H9 (cell line): ENCODE measurements around the gene MORC2. TPM values are rescaled to one million over a fixed set of nuclear protein-coding genes. Genes with fewer than 3 reads are reported as not detected.

Source experiments
- DNase-seq: peaks from one replicate; pipeline ENCODE4 v3.0.0-alpha.2; 2017
- H2AFZ ChIP-seq: one replicate; pipeline ENCODE4 v1.6.1; 2013; ENCODE audit warnings: mild to moderate bottlenecking, low read length, control low read depth, moderate library complexity
- H2AK5ac ChIP-seq: 2 replicates; pipeline ENCODE4 v1.6.1; 2013; ENCODE audit warnings: low read length, control low read depth, mixed read lengths; ENCODE audit not compliant: insufficient read length
- H2BK120ac ChIP-seq: one replicate; pipeline ENCODE4 v1.6.1; 2013; ENCODE audit warnings: low read depth, mild to moderate bottlenecking, low read length, control low read depth, inconsistent platforms; ENCODE audit not compliant: poor library complexity, severe bottlenecking
- H2BK12ac ChIP-seq: 2 replicates; pipeline ENCODE4 v1.6.1; 2013; ENCODE audit warnings: low read length, control low read depth, mixed read lengths, low read depth; ENCODE audit not compliant: insufficient read length
- H2BK15ac ChIP-seq: 2 replicates; pipeline ENCODE4 v1.6.1; 2013; ENCODE audit warnings: low read depth, low read length, control low read depth
- H2BK20ac ChIP-seq: one replicate; pipeline ENCODE4 v1.6.1; 2013; ENCODE audit warnings: low read depth, mild to moderate bottlenecking, low read length, control low read depth, inconsistent platforms; ENCODE audit not compliant: poor library complexity, severe bottlenecking
- H2BK5ac ChIP-seq: 2 replicates; pipeline ENCODE4 v1.6.1; 2013; ENCODE audit warnings: low read length, control low read depth, mixed read lengths; ENCODE audit not compliant: insufficient read length
- H3K14ac ChIP-seq: 2 replicates; pipeline ENCODE4 v1.6.1; 2013; ENCODE audit warnings: low read length, control low read depth; ENCODE audit not compliant: insufficient read depth
- H3K18ac ChIP-seq: 2 replicates; pipeline ENCODE4 v1.6.1; 2013; ENCODE audit warnings: low read depth, mild to moderate bottlenecking, mixed read lengths, low read length, control low read depth; ENCODE audit not compliant: insufficient read length
- H3K23ac ChIP-seq: 2 replicates; pipeline ENCODE4 v1.6.1; 2013; ENCODE audit warnings: low read length, control low read depth, mixed read lengths, low read depth; ENCODE audit not compliant: insufficient read length
- H3K23me2 ChIP-seq: 2 replicates; pipeline ENCODE4 v1.6.1; 2013; ENCODE audit warnings: low read depth, mild to moderate bottlenecking, mixed read lengths, low read length, control low read depth; ENCODE audit not compliant: insufficient read length, poor library complexity, severe bottlenecking
- H3K27ac ChIP-seq: 2 replicates; pipeline ENCODE4 v1.5.1; 2013; ENCODE audit warnings: low read length, control low read depth, mixed read lengths, low read depth; ENCODE audit not compliant: insufficient read length
- H3K27me3 ChIP-seq: 2 replicates; pipeline ENCODE4 v1.6.1; 2013; ENCODE audit warnings: low read length, control low read depth, inconsistent platforms; ENCODE audit not compliant: insufficient read depth
- H3K4ac ChIP-seq: 2 replicates; pipeline ENCODE4 v1.6.1; 2013; ENCODE audit warnings: low read depth, mild to moderate bottlenecking, control low read depth, inconsistent platforms, low read length, moderate library complexity
- H3K4me1 ChIP-seq: 2 replicates; pipeline ENCODE4 v1.6.1; 2013; ENCODE audit warnings: low read length, control low read depth, inconsistent platforms; ENCODE audit not compliant: insufficient read depth
- H3K4me2 ChIP-seq: 2 replicates; pipeline ENCODE4 v1.6.1; 2013; ENCODE audit warnings: low read length, control low read depth, mixed read lengths; ENCODE audit not compliant: insufficient read length, insufficient read depth
- H3K56ac ChIP-seq: 2 replicates; pipeline ENCODE4 v1.6.1; 2013; ENCODE audit warnings: low read depth, mild to moderate bottlenecking, mixed read lengths, low read length, control low read depth; ENCODE audit not compliant: insufficient read length
- H3K79me1 ChIP-seq: 2 replicates; pipeline ENCODE4 v1.6.1; 2013; ENCODE audit warnings: low read depth, mild to moderate bottlenecking, moderate library complexity, low read length, control low read depth, inconsistent platforms; ENCODE audit not compliant: insufficient read depth, poor library complexity, severe bottlenecking
- H3K79me2 ChIP-seq: 2 replicates; pipeline ENCODE4 v1.6.1; 2013; ENCODE audit warnings: low read length, control low read depth, inconsistent platforms; ENCODE audit not compliant: insufficient read depth
- H3K9ac ChIP-seq: 2 replicates; pipeline ENCODE4 v1.6.1; 2013; ENCODE audit warnings: low read length, control low read depth, mixed read lengths; ENCODE audit not compliant: insufficient read length; ENCODE audit errors: extremely low read depth
- H3K9me3 ChIP-seq: one replicate; pipeline ENCODE4 v1.6.1; 2013; ENCODE audit warnings: low read depth, low read length, inconsistent platforms; ENCODE audit not compliant: control insufficient read depth
- H3T11ph ChIP-seq: one replicate; pipeline ENCODE4 v1.6.1; 2013; ENCODE audit warnings: mild to moderate bottlenecking, low read length, control low read depth, inconsistent platforms
- H4K20me1 ChIP-seq: one replicate; pipeline ENCODE4 v1.6.1; 2013; ENCODE audit not compliant: control insufficient read depth, insufficient read length, insufficient read depth
- H4K5ac ChIP-seq: 2 replicates; pipeline ENCODE4 v1.6.1; 2013; ENCODE audit warnings: low read depth, mild to moderate bottlenecking, mixed read lengths, low read length, control low read depth; ENCODE audit not compliant: insufficient read length
- H4K8ac ChIP-seq: replicated peaks from 2 replicates; pipeline ENCODE4 v1.6.1; 2013; ENCODE audit warnings: low read length, control low read depth, mixed read lengths, low read depth; ENCODE audit not compliant: insufficient read length
- H4K91ac ChIP-seq: 2 replicates; pipeline ENCODE4 v1.6.1; 2013; ENCODE audit warnings: low read depth, mild to moderate bottlenecking, moderate library complexity, mixed read lengths, low read length, control low read depth; ENCODE audit not compliant: insufficient read length
- H3K27ac Mint-ChIP-seq, 3 experiments: 2 replicates in 2 of 3; 3 replicates in 1 of 3; pipeline ENCODE4 v1.8.0; 2020 to 2021; ENCODE audit warnings: mixed read lengths in 3 of 3, mild to moderate bottlenecking in 1 of 3, moderate library complexity in 1 of 3
- H3K27me3 Mint-ChIP-seq: 2 replicates; pipeline ENCODE4 v1.8.0; 2021; ENCODE audit warnings: low read depth, mild to moderate bottlenecking, moderate library complexity, mixed read lengths
- H3K36me3 Mint-ChIP-seq, 3 experiments: 2 replicates in 2 of 3; 3 replicates in 1 of 3; pipeline ENCODE4 v1.8.0; 2020 to 2021; ENCODE audit warnings: low read depth in 3 of 3, mixed read lengths in 3 of 3; ENCODE audit not compliant: insufficient read depth in 1 of 3
- H3K4me1 Mint-ChIP-seq, 2 experiments: 2 replicates each; pipeline ENCODE4 v1.8.0; 2020; ENCODE audit warnings: mixed read lengths in 2 of 2
- H3K4me3 Mint-ChIP-seq, 2 experiments: 2 replicates in 1 of 2; 3 replicates in 1 of 2; pipeline ENCODE4 v1.8.0; 2020 to 2021; ENCODE audit warnings: mild to moderate bottlenecking in 2 of 2, mixed read lengths in 2 of 2, moderate library complexity in 1 of 2
- H3K9me3 Mint-ChIP-seq, 2 experiments: 2 replicates in 1 of 2; 3 replicates in 1 of 2; pipeline ENCODE4 v1.8.0; 2020; ENCODE audit warnings: mild to moderate bottlenecking in 2 of 2, mixed read lengths in 2 of 2, moderate library complexity in 1 of 2
- WGBS: extraction: QIAGEN DNeasy Blood & Tissue Kit; methylation state at CpG from one replicate; pipeline ENCODE4 v1.1.7; 2013; ENCODE audit warnings: missing lambda C conversion rate, low lambda C conversion rate, mixed read lengths; ENCODE audit not compliant: insufficient read length; ENCODE audit errors: extremely low coverage; 5-methylcytosine and 5-hydroxymethylcytosine counted together
- total RNA-seq: library from RNA; stranded (reverse); gene quantifications from 2 replicates; pipeline ENCODE4 v1.2.1, GENCODE V29; 2021
- TF ChIP-seq, protein P1 (sequence below): fragments of 200-600 bp; sonication (generic); conservative IDR thresholded peaks from 3 replicates; pipeline ENCODE4 v1.8.0; 2021; ENCODE audit warnings: antibody characterized with exemption, mild to moderate bottlenecking

The MORC2 gene
- total RNA-seq, 1 experiment from 2014 or later = 37.4 TPM

GRCh38 chr22:30879415-30879797, 89.2 kb downstream of the MORC2 start:
- peak overlapping the region in 1 of 3 experiments; percentile 55; a peak in 1 of 7 replicates for H3K27ac Mint-ChIP-seq
- peaks cover 17 to 25% of the 10 kb centered on the region in 2 experiments for H3K4me1 Mint-ChIP-seq
- no peaks in the 10 kb centered on the region for H3K79me1 ChIP-seq
- no peak overlapping the region for H2BK12ac ChIP-seq
- no peak overlapping the region for H3K27ac ChIP-seq
- H2AFZ ChIP-seq = no peak overlapping the region
- H4K5ac ChIP-seq = no peak overlapping the region
- H3K36me3 Mint-ChIP-seq = no peaks in the 10 kb centered on the region
- H4K91ac ChIP-seq = no peak overlapping the region
- H2AK5ac ChIP-seq = no peak overlapping the region
- H2BK5ac ChIP-seq = no peak overlapping the region
- H3K14ac ChIP-seq = no peak overlapping the region
- no peaks in the 10 kb centered on the region for H3K79me2 ChIP-seq
- no peak overlapping the region for H3K4me2 ChIP-seq
- no peaks in the 10 kb centered on the region for H3K27me3 ChIP-seq
- H3T11ph ChIP-seq = no peak overlapping the region
- WGBS = no CpG with 5 or more reads among the region's 8 CpGs
- no peak overlapping the region for H3K9ac ChIP-seq
- H3K27me3 Mint-ChIP-seq = no peaks in the 10 kb centered on the region; the same call in 1 of the 2 replicates
- no peak overlapping the region for H4K8ac ChIP-seq
- no peak overlapping the region for H3K18ac ChIP-seq
- no peak for DNase-seq
- H4K20me1 ChIP-seq = no peaks in the 10 kb centered on the region
- no peak overlapping the region for H2BK15ac ChIP-seq
- H3K23me2 ChIP-seq = no peaks in the 10 kb centered on the region
- no peaks in the 10 kb centered on the region for H3K9me3 Mint-ChIP-seq
- H3K4ac ChIP-seq = no peak overlapping the region
- TF ChIP-seq, protein P1, sequence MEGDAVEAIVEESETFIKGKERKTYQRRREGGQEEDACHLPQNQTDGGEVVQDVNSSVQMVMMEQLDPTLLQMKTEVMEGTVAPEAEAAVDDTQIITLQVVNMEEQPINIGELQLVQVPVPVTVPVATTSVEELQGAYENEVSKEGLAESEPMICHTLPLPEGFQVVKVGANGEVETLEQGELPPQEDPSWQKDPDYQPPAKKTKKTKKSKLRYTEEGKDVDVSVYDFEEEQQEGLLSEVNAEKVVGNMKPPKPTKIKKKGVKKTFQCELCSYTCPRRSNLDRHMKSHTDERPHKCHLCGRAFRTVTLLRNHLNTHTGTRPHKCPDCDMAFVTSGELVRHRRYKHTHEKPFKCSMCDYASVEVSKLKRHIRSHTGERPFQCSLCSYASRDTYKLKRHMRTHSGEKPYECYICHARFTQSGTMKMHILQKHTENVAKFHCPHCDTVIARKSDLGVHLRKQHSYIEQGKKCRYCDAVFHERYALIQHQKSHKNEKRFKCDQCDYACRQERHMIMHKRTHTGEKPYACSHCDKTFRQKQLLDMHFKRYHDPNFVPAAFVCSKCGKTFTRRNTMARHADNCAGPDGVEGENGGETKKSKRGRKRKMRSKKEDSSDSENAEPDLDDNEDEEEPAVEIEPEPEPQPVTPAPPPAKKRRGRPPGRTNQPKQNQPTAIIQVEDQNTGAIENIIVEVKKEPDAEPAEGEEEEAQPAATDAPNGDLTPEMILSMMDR = no peak
- H3K4me3 Mint-ChIP-seq = no peak overlapping the region
- H2BK20ac ChIP-seq = no peak overlapping the region
- no peak overlapping the region for H3K23ac ChIP-seq
- no peak overlapping the region for H3K56ac ChIP-seq
- no peaks in the 10 kb centered on the region for H3K9me3 ChIP-seq
- H2BK120ac ChIP-seq = no peak overlapping the region
- H3K4me1 ChIP-seq = no peaks in the 10 kb centered on the region
